ENCODE results near the gene KCNG3. TPM values are rescaled to one million over a fixed set of nuclear protein-coding genes. Genes with fewer than 3 reads are reported as not detected.

KCNG3 gene
- total RNA-seq, 1 donor from 2014 or later, result under 0.01 TPM

- Histone ChIP-seq H3K9me3 (ENCODE audit: control insufficient read depth in 3 of 3, low read length in 3 of 3) (no peaks in the 10 kb centered on the region), H3K4me1 (ENCODE audit: control insufficient read depth in 3 of 3, insufficient read depth in 3 of 3, low read length in 3 of 3) (no peaks in the 10 kb centered on the region), H3K4me3 (ENCODE audit: low read length in 3 of 3) (no peak overlapping the region), H3K27ac (ENCODE audit: low read depth, low read length) (no peak overlapping the region), H3K36me3 (ENCODE audit: control insufficient read depth in 3 of 3, insufficient read depth in 3 of 3, low read length in 3 of 3) (no peaks in the 10 kb centered on the region), H3K9ac (ENCODE audit: low read depth in 1 of 3, low read length in 3 of 3) (no peak overlapping the region), H3K27me3 (ENCODE audit: control insufficient read depth in 3 of 3, insufficient read depth in 3 of 3, low read length in 3 of 3) (no peaks in the 10 kb centered on the region)
These were observed 16.9 kb upstream of the KCNG3 start for GRCh38 chr2:42510608-42511243.

GRCh38 chr2:42510191-42510590, 16.4 kb upstream of the KCNG3 start:
- no peaks in the 10 kb centered on the region for H3K4me1 ChIP-seq (ENCODE audit: control insufficient read depth in 3 of 3, insufficient read depth in 3 of 3, low read length in 3 of 3)
- H3K9ac ChIP-seq (ENCODE audit: low read depth in 1 of 3, low read length in 3 of 3), result no peak overlapping the region
- H3K9me3 ChIP-seq (ENCODE audit: control insufficient read depth in 3 of 3, low read length in 3 of 3), result no peaks in the 10 kb centered on the region
- no peak overlapping the region for H3K4me3 ChIP-seq (ENCODE audit: low read length in 3 of 3)
- no peaks in the 10 kb centered on the region for H3K36me3 ChIP-seq (ENCODE audit: control insufficient read depth in 3 of 3, insufficient read depth in 3 of 3, low read length in 3 of 3)
- no peak overlapping the region for H3K27ac ChIP-seq (ENCODE audit: low read depth, low read length)
- H3K27me3 ChIP-seq (ENCODE audit: control insufficient read depth in 3 of 3, insufficient read depth in 3 of 3, low read length in 3 of 3), result no peaks in the 10 kb centered on the region

GRCh38 chr2:42504364-42505230, 10.8 kb upstream of the KCNG3 start:
- Histone ChIP-seq H3K27ac (ENCODE audit: low read depth, low read length) (no peak overlapping the region), H3K9ac (ENCODE audit: low read depth in 1 of 3, low read length in 3 of 3) (no peak overlapping the region), H3K27me3 (ENCODE audit: control insufficient read depth in 3 of 3, insufficient read depth in 3 of 3, low read length in 3 of 3) (no peaks in the 10 kb centered on the region), H3K4me3 (ENCODE audit: low read length in 3 of 3) (no peak overlapping the region), H3K4me1 (ENCODE audit: control insufficient read depth in 3 of 3, insufficient read depth in 3 of 3, low read length in 3 of 3) (no peaks in the 10 kb centered on the region), H3K36me3 (ENCODE audit: control insufficient read depth in 3 of 3, insufficient read depth in 3 of 3, low read length in 3 of 3) (no peaks in the 10 kb centered on the region), H3K9me3 (ENCODE audit: control insufficient read depth in 3 of 3, low read length in 3 of 3) (no peaks in the 10 kb centered on the region)

GRCh38 chr2:42503291-42503690, 9.5 kb upstream of the KCNG3 start:
- Histone ChIP-seq H3K9ac (ENCODE audit: low read depth in 1 of 3, low read length in 3 of 3) (no peak overlapping the region), H3K4me3 (ENCODE audit: low read length in 3 of 3) (no peak overlapping the region), H3K36me3 (ENCODE audit: control insufficient read depth in 3 of 3, insufficient read depth in 3 of 3, low read length in 3 of 3) (no peaks in the 10 kb centered on the region), H3K27ac (ENCODE audit: low read depth, low read length) (no peak overlapping the region), H3K4me1 (ENCODE audit: control insufficient read depth in 3 of 3, insufficient read depth in 3 of 3, low read length in 3 of 3) (no peaks in the 10 kb centered on the region), H3K27me3 (ENCODE audit: control insufficient read depth in 3 of 3, insufficient read depth in 3 of 3, low read length in 3 of 3) (no peaks in the 10 kb centered on the region), H3K9me3 (ENCODE audit: control insufficient read depth in 3 of 3, low read length in 3 of 3) (no peaks in the 10 kb centered on the region)

GRCh38 chr2:42498497-42498896, 4.7 kb upstream of the KCNG3 start:
- Histone ChIP-seq H3K9ac (ENCODE audit: low read depth in 1 of 3, low read length in 3 of 3) (no peak overlapping the region), H3K27ac (ENCODE audit: low read depth, low read length) (no peak overlapping the region), H3K36me3 (ENCODE audit: control insufficient read depth in 3 of 3, insufficient read depth in 3 of 3, low read length in 3 of 3) (no peaks in the 10 kb centered on the region)

GRCh38 chr2:42495611-42496010, 1.8 kb upstream of the KCNG3 start:
- Histone ChIP-seq H3K4me1 (ENCODE audit: control insufficient read depth in 3 of 3, insufficient read depth in 3 of 3, low read length in 3 of 3) (peaks cover 7 to 9% (median 8%) of the 10 kb centered on the region in 3 donors), H3K27me3 (ENCODE audit: control insufficient read depth in 3 of 3, insufficient read depth in 3 of 3, low read length in 3 of 3) (peaks cover 19 to 34% (median 24%) of the 10 kb centered on the region in 3 donors), H3K9me3 (ENCODE audit: control insufficient read depth in 3 of 3, low read length in 3 of 3) (no peaks in the 10 kb centered on the region), H3K9ac (ENCODE audit: low read depth in 1 of 3, low read length in 3 of 3) (no peak overlapping the region), H3K27ac (ENCODE audit: low read depth, low read length) (no peak overlapping the region), H3K36me3 (ENCODE audit: control insufficient read depth in 3 of 3, insufficient read depth in 3 of 3, low read length in 3 of 3) (no peaks in the 10 kb centered on the region), H3K4me3 (ENCODE audit: low read length in 3 of 3) (no peak overlapping the region)

More at GRCh38 chr2:42498497-42498896, 4.7 kb upstream of the KCNG3 start:
- Histone ChIP-seq H3K9me3 (ENCODE audit: control insufficient read depth in 3 of 3, low read length in 3 of 3) (no peaks in the 10 kb centered on the region), H3K27me3 (ENCODE audit: control insufficient read depth in 3 of 3, insufficient read depth in 3 of 3, low read length in 3 of 3) (peaks cover 6 to 21% (median 11%) of the 10 kb centered on the region in 3 donors), H3K4me3 (ENCODE audit: low read length in 3 of 3) (no peak overlapping the region), H3K4me1 (ENCODE audit: control insufficient read depth in 3 of 3, insufficient read depth in 3 of 3, low read length in 3 of 3) (peaks cover 7 to 9% (median 8%) of the 10 kb centered on the region in 3 donors)

GRCh38 chr2:42495234-42495581, 1.4 kb upstream of the KCNG3 start:
- H3K4me1 ChIP-seq (ENCODE audit: control insufficient read depth in 3 of 3, insufficient read depth in 3 of 3, low read length in 3 of 3), result peaks cover 7 to 9% (median 8%) of the 10 kb centered on the region in 3 donors
- peaks cover 19 to 34% (median 24%) of the 10 kb centered on the region in 3 donors for H3K27me3 ChIP-seq (ENCODE audit: control insufficient read depth in 3 of 3, insufficient read depth in 3 of 3, low read length in 3 of 3)
- peak overlapping the region in 1 of 3 donors; percentile 74 for H3K4me3 ChIP-seq (ENCODE audit: low read length in 3 of 3)
- H3K27ac ChIP-seq (ENCODE audit: low read depth, low read length), result no peak overlapping the region
- H3K9ac ChIP-seq (ENCODE audit: low read depth in 1 of 3, low read length in 3 of 3), result no peak overlapping the region
- no peaks in the 10 kb centered on the region for H3K9me3 ChIP-seq (ENCODE audit: control insufficient read depth in 3 of 3, low read length in 3 of 3)
- H3K36me3 ChIP-seq (ENCODE audit: control insufficient read depth in 3 of 3, insufficient read depth in 3 of 3, low read length in 3 of 3), result no peaks in the 10 kb centered on the region

GRCh38 chr2:42494355-42495233, 812 bp upstream of the KCNG3 start:
- Histone ChIP-seq H3K9ac (ENCODE audit: low read depth in 1 of 3, low read length in 3 of 3) (peak overlapping the region in 2 of 3 donors; percentile 50), H3K27me3 (ENCODE audit: control insufficient read depth in 3 of 3, insufficient read depth in 3 of 3, low read length in 3 of 3) (peaks cover 19 to 34% (median 24%) of the 10 kb centered on the region in 3 donors), H3K4me1 (ENCODE audit: control insufficient read depth in 3 of 3, insufficient read depth in 3 of 3, low read length in 3 of 3) (peaks cover 7 to 9% (median 8%) of the 10 kb centered on the region in 3 donors), H3K36me3 (ENCODE audit: control insufficient read depth in 3 of 3, insufficient read depth in 3 of 3, low read length in 3 of 3) (no peaks in the 10 kb centered on the region), H3K27ac (ENCODE audit: low read depth, low read length) (no peak overlapping the region), H3K4me3 (ENCODE audit: low read length in 3 of 3) (peak overlapping the region; percentile 65 to 74 (median 70)), H3K9me3 (ENCODE audit: control insufficient read depth in 3 of 3, low read length in 3 of 3) (no peaks in the 10 kb centered on the region)

- H3K27me3 ChIP-seq (ENCODE audit: control insufficient read depth in 3 of 3, insufficient read depth in 3 of 3, low read length in 3 of 3), result peaks cover 19 to 34% (median 24%) of the 10 kb centered on the region in 3 donors
- no peaks in the 10 kb centered on the region for H3K36me3 ChIP-seq (ENCODE audit: control insufficient read depth in 3 of 3, insufficient read depth in 3 of 3, low read length in 3 of 3)
- H3K4me3 ChIP-seq (ENCODE audit: low read length in 3 of 3), result peak overlapping the region in 2 of 3 donors; percentile 27 to 65
- H3K9ac ChIP-seq (ENCODE audit: low read depth in 1 of 3, low read length in 3 of 3), result no peak overlapping the region
- H3K4me1 ChIP-seq (ENCODE audit: control insufficient read depth in 3 of 3, insufficient read depth in 3 of 3, low read length in 3 of 3), result peaks cover 7 to 9% (median 8%) of the 10 kb centered on the region in 3 donors
- H3K9me3 ChIP-seq (ENCODE audit: control insufficient read depth in 3 of 3, low read length in 3 of 3), result no peaks in the 10 kb centered on the region
- no peak overlapping the region for H3K27ac ChIP-seq (ENCODE audit: low read depth, low read length)
These were observed 903 bp downstream of the KCNG3 start for GRCh38 chr2:42492691-42493467.
